ENCODE data around the gene LAMB4.

- no peak for TF ChIP-seq CTCF (IDR thresholded peaks at IDR 0.05)
- TF ChIP-seq POLR2AphosphoS5 (IDR thresholded peaks at IDR 0.05): no peak
Observed at GRCh38 chr7:108135446-108136190, 5.5 kb upstream of the LAMB4 start.

Data from prostate gland (tissue), 2 donors.